Measurements from ENCODE around the gene SCGB1C1.
"Not testable (repeated sequence)": the region's sequence is repeated elsewhere in the genome, so short reads cannot be mapped to it uniquely, and the experiment has no call there.

Gene SCGB1C1

GRCh38 chr11:216081-216974, 23.4 kb downstream of the SCGB1C1 start:
- peaks cover 6% of the 10 kb centered on the region for H3K4me1 ChIP-seq (ENCODE audit: insufficient read depth, insufficient read length)
- H3K4me3 ChIP-seq (ENCODE audit: insufficient read length, low read depth) = no peak overlapping the region
- no peaks in the 10 kb centered on the region for H3K27me3 ChIP-seq (ENCODE audit: insufficient read depth, insufficient read length)
- no peaks in the 10 kb centered on the region for H3K9me3 ChIP-seq (ENCODE audit: insufficient read depth, low read length)
- no peak for DNase-seq (ENCODE audit: low read depth, low spot score)
- H3K9ac ChIP-seq (ENCODE audit: insufficient read length, low read depth) = no peak overlapping the region
- H3K36me3 ChIP-seq (ENCODE audit: insufficient read depth, insufficient read length, low read length) = peaks cover 52% of the 10 kb centered on the region
- no peak for TF ChIP-seq ZNF274 (IDR thresholded peaks at IDR 0.05; ENCODE audit: low read depth, low read length)
- TF ChIP-seq YY1 (IDR thresholded peaks at IDR 0.05; ENCODE audit: insufficient read depth, insufficient read length) = no peak
- no peak for TF ChIP-seq SUZ12 (IDR thresholded peaks at IDR 0.05; ENCODE audit: extremely low read depth, insufficient read depth, insufficient read length)

GRCh38 chr11:217704-218103, 24.8 kb downstream of the SCGB1C1 start:
- H3K27me3 ChIP-seq (ENCODE audit: insufficient read depth, insufficient read length) = no peaks in the 10 kb centered on the region
- H3K36me3 ChIP-seq (ENCODE audit: insufficient read depth, insufficient read length, low read length) = peaks cover 47% of the 10 kb centered on the region
- peaks cover 6% of the 10 kb centered on the region for H3K4me1 ChIP-seq (ENCODE audit: insufficient read depth, insufficient read length)
- DNase-seq (ENCODE audit: low read depth, low spot score) = no peak
- no peak overlapping the region for H3K9ac ChIP-seq (ENCODE audit: insufficient read length, low read depth)
- H3K4me3 ChIP-seq (ENCODE audit: insufficient read length, low read depth) = no peak overlapping the region
- no peaks in the 10 kb centered on the region for H3K9me3 ChIP-seq (ENCODE audit: insufficient read depth, low read length)
- TF ChIP-seq YY1 (IDR thresholded peaks at IDR 0.05; ENCODE audit: insufficient read depth, insufficient read length) (no peak), SUZ12 (IDR thresholded peaks at IDR 0.05; ENCODE audit: extremely low read depth, insufficient read depth, insufficient read length) (no peak)

- no peaks in the 10 kb centered on the region for H3K9me3 ChIP-seq (ENCODE audit: insufficient read depth, low read length)
- DNase-seq (ENCODE audit: low read depth, low spot score) = no peak
- H3K27me3 ChIP-seq (ENCODE audit: insufficient read depth, insufficient read length) = no peaks in the 10 kb centered on the region
- H3K4me3 ChIP-seq (ENCODE audit: insufficient read length, low read depth) = no peak overlapping the region
- TF ChIP-seq SUZ12 (IDR thresholded peaks at IDR 0.05; ENCODE audit: extremely low read depth, insufficient read depth, insufficient read length) (no peak), ZNF274 (IDR thresholded peaks at IDR 0.05; ENCODE audit: low read depth, low read length) (no peak), YY1 (IDR thresholded peaks at IDR 0.05; ENCODE audit: insufficient read depth, insufficient read length) (no peak)
- peaks cover 3% of the 10 kb centered on the region for H3K4me1 ChIP-seq (ENCODE audit: insufficient read depth, insufficient read length)
- H3K36me3 ChIP-seq (ENCODE audit: insufficient read depth, insufficient read length, low read length) = peaks cover 34% of the 10 kb centered on the region
- H3K9ac ChIP-seq (ENCODE audit: insufficient read length, low read depth) = no peak overlapping the region
These were observed 26.1 kb downstream of the SCGB1C1 start for GRCh38 chr11:218815-219593.

- H3K9ac ChIP-seq (ENCODE audit: insufficient read length, low read depth); H3K4me1 ChIP-seq (ENCODE audit: insufficient read depth, insufficient read length); DNase-seq (ENCODE audit: low read depth, low spot score); H3K9me3 ChIP-seq (ENCODE audit: insufficient read depth, low read length); H3K27me3 ChIP-seq (ENCODE audit: insufficient read depth, insufficient read length); H3K4me3 ChIP-seq (ENCODE audit: insufficient read length, low read depth): not testable (repeated sequence)
- peaks cover 16% of the 10 kb centered on the region for H3K36me3 ChIP-seq (ENCODE audit: insufficient read depth, insufficient read length, low read length)
These were observed 27.9 kb downstream of the SCGB1C1 start for GRCh38 chr11:220641-221215.

GRCh38 chr11:221539-221938, 28.7 kb downstream of the SCGB1C1 start:
- no peaks in the 10 kb centered on the region for H3K4me1 ChIP-seq (ENCODE audit: insufficient read depth, insufficient read length)
- TF ChIP-seq YY1 (IDR thresholded peaks at IDR 0.05; ENCODE audit: insufficient read depth, insufficient read length) (no peak), SUZ12 (IDR thresholded peaks at IDR 0.05; ENCODE audit: extremely low read depth, insufficient read depth, insufficient read length) (no peak), ZNF274 (IDR thresholded peaks at IDR 0.05; ENCODE audit: low read depth, low read length) (no peak)
- H3K9me3 ChIP-seq (ENCODE audit: insufficient read depth, low read length) = no peaks in the 10 kb centered on the region
- H3K36me3 ChIP-seq (ENCODE audit: insufficient read depth, insufficient read length, low read length) = peaks cover 8% of the 10 kb centered on the region
- no peak overlapping the region for H3K4me3 ChIP-seq (ENCODE audit: insufficient read length, low read depth)
- H3K27me3 ChIP-seq (ENCODE audit: insufficient read depth, insufficient read length) = no peaks in the 10 kb centered on the region
- no peak for DNase-seq (ENCODE audit: low read depth, low spot score)
- H3K9ac ChIP-seq (ENCODE audit: insufficient read length, low read depth) = no peak overlapping the region

- no peak overlapping the region for H3K4me3 ChIP-seq (ENCODE audit: insufficient read length, low read depth)
- no peaks in the 10 kb centered on the region for H3K4me1 ChIP-seq (ENCODE audit: insufficient read depth, insufficient read length)
- H3K9me3 ChIP-seq (ENCODE audit: insufficient read depth, low read length) = no peaks in the 10 kb centered on the region
- no peak overlapping the region for H3K9ac ChIP-seq (ENCODE audit: insufficient read length, low read depth)
- no peak for TF ChIP-seq SUZ12 (IDR thresholded peaks at IDR 0.05; ENCODE audit: extremely low read depth, insufficient read depth, insufficient read length)
- no peaks in the 10 kb centered on the region for H3K27me3 ChIP-seq (ENCODE audit: insufficient read depth, insufficient read length)
- H3K36me3 ChIP-seq (ENCODE audit: insufficient read depth, insufficient read length, low read length) = peaks cover 8% of the 10 kb centered on the region
- no peak for DNase-seq (ENCODE audit: low read depth, low spot score)
These were observed 29.3 kb downstream of the SCGB1C1 start for GRCh38 chr11:221998-222789.

Measured in NT2/D1 (cell line).